SK-N-MC (cell line): ENCODE measurements around the gene ECSCR.

Experiments
- EZH2 ChIP-seq: fragments of 200-600 bp; sonication (generic); IDR thresholded peaks from one replicate; pipeline ENCODE4 v1.6.1; 2017; ENCODE audit warnings: antibody characterized with exemption
- POLR2AphosphoS5 ChIP-seq: IDR thresholded peaks from 2 replicates; pipeline ENCODE4 v1.6.1; 2012; ENCODE audit warnings: mild to moderate bottlenecking, low read depth, low read length, borderline replicate concordance

GRCh38 chr5:139415221-139415861 is 47.2 kb downstream of the ECSCR start:
- TF ChIP-seq EZH2 (no peak), POLR2AphosphoS5 (no peak)
